ENCODE data around the gene XRCC5. TPM values are rescaled to one million over a fixed set of nuclear protein-coding genes. Genes with fewer than 3 reads are reported as not detected.

XRCC5 gene
- total RNA-seq, 1 experiment from 2014 or later, result 618 TPM

DNA sequence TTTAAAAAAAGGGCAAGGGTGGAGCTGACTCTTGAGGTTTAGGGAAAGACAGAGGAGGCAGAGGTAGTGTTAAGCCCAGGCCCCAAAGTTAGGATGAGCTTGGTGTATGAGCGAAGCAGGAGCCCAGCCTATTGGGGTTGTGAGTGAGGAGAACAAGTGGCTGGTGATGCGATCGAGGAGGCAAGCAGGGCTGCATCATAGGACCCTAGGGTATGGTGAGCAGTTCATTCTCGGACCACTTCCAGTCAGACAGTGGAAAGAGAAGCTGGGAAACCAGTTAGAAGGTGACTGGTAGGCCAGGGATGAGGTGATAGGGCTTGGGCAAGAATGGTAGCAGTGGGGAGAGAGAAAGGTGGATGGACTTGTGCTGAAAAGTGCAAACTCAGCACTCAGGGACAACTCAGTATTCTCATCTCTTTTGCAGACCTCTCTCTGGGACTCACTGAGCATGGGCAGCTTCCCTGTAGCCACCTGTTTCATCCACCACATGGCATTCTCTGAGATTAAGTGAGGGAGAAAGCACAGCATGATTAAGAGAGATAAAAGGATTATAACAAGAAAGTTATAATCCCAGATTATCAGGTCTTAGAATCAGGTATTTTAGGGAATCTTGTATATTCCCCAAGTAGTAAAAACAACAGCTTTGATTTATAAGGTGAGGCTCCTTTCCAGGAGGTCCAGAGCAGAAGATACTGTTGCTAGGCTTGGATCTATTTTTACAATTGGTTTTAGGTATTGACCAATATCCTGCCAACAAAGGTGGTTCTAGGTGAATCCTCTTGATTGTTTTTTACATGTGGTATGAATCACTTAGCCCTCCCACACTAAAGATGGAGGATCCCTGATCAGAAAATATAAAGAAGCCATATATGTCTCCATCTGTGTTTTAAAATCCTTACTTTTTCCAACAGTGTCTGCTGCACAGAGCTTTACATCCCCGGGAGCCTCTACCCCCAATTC is 38.3 kb downstream of the XRCC5 start:
- Histone ChIP-seq H2AFZ (ENCODE audit: low read length) (no peak overlapping the region), H2BK120ac (ENCODE audit: low read depth, low read length, poor library complexity, severe bottlenecking) (no peak overlapping the region), H3K4me1 (ENCODE audit: insufficient read depth, low read length) (no peaks in the 10 kb centered on the region), H4K5ac (ENCODE audit: insufficient read length, low read depth, low read length) (no peak overlapping the region), H2BK15ac (ENCODE audit: low read depth, low read length) (no peak overlapping the region), H2AK5ac (ENCODE audit: insufficient read length, low read length) (no peak overlapping the region), H4K20me1 (ENCODE audit: control insufficient read depth, insufficient read depth, insufficient read length) (no peaks in the 10 kb centered on the region), H2BK12ac (ENCODE audit: insufficient read length, low read depth, low read length) (no peak overlapping the region), H3K4ac (ENCODE audit: low read depth, low read length) (no peak overlapping the region), H3K27ac (ENCODE audit: insufficient read length, low read depth, low read length) (no peak overlapping the region), H3K79me2 (ENCODE audit: insufficient read depth, low read length) (peaks cover 3% of the 10 kb centered on the region; the same call in 1 of the 2 replicates), H4K8ac (replicated peaks; ENCODE audit: insufficient read length, low read depth, low read length) (no peak overlapping the region), H3K14ac (ENCODE audit: insufficient read depth, low read length) (no peak overlapping the region), H4K91ac (ENCODE audit: insufficient read length, low read depth, low read length) (no peak overlapping the region), H2BK5ac (ENCODE audit: insufficient read length, low read length) (no peak overlapping the region), H3K9me3 (ENCODE audit: control insufficient read depth, low read depth, low read length) (no peaks in the 10 kb centered on the region), H3K4me2 (ENCODE audit: insufficient read depth, insufficient read length, low read length) (no peak overlapping the region), H3K56ac (ENCODE audit: insufficient read length, low read depth, low read length) (no peak overlapping the region), H3K18ac (ENCODE audit: insufficient read length, low read depth, low read length) (no peak overlapping the region), H3K23ac (ENCODE audit: insufficient read length, low read depth, low read length) (no peak overlapping the region), H3T11ph (ENCODE audit: low read length) (no peak overlapping the region), H3K23me2 (ENCODE audit: insufficient read length, low read depth, low read length, poor library complexity, severe bottlenecking) (no peaks in the 10 kb centered on the region), H3K79me1 (ENCODE audit: insufficient read depth, low read depth, low read length, poor library complexity, severe bottlenecking) (peaks cover 9% of the 10 kb centered on the region), H2BK20ac (ENCODE audit: low read depth, low read length, poor library complexity, severe bottlenecking) (no peak overlapping the region), H3K27me3 (ENCODE audit: insufficient read depth, low read length) (no peaks in the 10 kb centered on the region), H3K9ac (ENCODE audit: extremely low read depth, insufficient read length, low read length) (no peak overlapping the region)
- no peak for DNase-seq
- Mint-ChIP-seq H3K4me1 (peaks cover 18 to 29% of the 10 kb centered on the region in 2 experiments), H3K9me3 (no peaks in the 10 kb centered on the region), H3K27me3 (ENCODE audit: low read depth) (no peaks in the 10 kb centered on the region), H3K36me3 (ENCODE audit: insufficient read depth in 1 of 3, low read depth in 3 of 3) (peaks cover 39 to 70% (median 64%) of the 10 kb centered on the region in 3 experiments; a peak in 6 of 7 replicates), H3K4me3 (peak overlapping the region in 1 of 2 experiments; percentile 11; a peak in 1 of 5 replicates), H3K27ac (peak overlapping the region; percentile 27 to 90 (median 88); a peak in 6 of 7 replicates)
- WGBS (ENCODE audit: extremely low coverage, insufficient read length, low lambda C conversion rate), result no CpG with 5 or more reads among the region's 5 CpGs
- TF ChIP-seq, protein P1, sequence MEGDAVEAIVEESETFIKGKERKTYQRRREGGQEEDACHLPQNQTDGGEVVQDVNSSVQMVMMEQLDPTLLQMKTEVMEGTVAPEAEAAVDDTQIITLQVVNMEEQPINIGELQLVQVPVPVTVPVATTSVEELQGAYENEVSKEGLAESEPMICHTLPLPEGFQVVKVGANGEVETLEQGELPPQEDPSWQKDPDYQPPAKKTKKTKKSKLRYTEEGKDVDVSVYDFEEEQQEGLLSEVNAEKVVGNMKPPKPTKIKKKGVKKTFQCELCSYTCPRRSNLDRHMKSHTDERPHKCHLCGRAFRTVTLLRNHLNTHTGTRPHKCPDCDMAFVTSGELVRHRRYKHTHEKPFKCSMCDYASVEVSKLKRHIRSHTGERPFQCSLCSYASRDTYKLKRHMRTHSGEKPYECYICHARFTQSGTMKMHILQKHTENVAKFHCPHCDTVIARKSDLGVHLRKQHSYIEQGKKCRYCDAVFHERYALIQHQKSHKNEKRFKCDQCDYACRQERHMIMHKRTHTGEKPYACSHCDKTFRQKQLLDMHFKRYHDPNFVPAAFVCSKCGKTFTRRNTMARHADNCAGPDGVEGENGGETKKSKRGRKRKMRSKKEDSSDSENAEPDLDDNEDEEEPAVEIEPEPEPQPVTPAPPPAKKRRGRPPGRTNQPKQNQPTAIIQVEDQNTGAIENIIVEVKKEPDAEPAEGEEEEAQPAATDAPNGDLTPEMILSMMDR (conservative IDR thresholded peaks at IDR 0.05), result no peak
